SK-N-SH (cell line): ENCODE data around the gene CABP1. TPM values are rescaled to one million over a fixed set of nuclear protein-coding genes. Genes with fewer than 3 reads are reported as not detected.

Experiments used
- CTCF ChIA-PET: fragments of 300-600, 350-600 bp; formaldehyde crosslinking; extraction: SDS; loops from one replicate; lab custom pipeline; 2021; lab: Yijun Ruan, JAX
- POLR2A ChIA-PET: fragments of 350-600 bp; sonication (Branson Sonifier 250); formaldehyde crosslinking; extraction: SDS; loops from one replicate; lab custom pipeline; 2020; ENCODE audit warnings: antibody characterized with exemption, inconsistent platforms; lab: Yijun Ruan, JAX
- DNase-seq: peaks from one replicate; pipeline ENCODE4 v3.0.0; 2012
- H2AFZ ChIP-seq: fragments of 200-600 bp; sonication (generic); 2 replicates; pipeline ENCODE4 v1.8.1; 2016; ENCODE audit warnings: antibody characterized with exemption, mild to moderate bottlenecking, low read depth
- H3F3A ChIP-seq: fragments of 200-600 bp; sonication (generic); replicated peaks from 2 replicates; pipeline ENCODE3; 2016; ENCODE audit warnings: antibody characterized with exemption, mild to moderate bottlenecking; ENCODE audit not compliant: insufficient read depth
- H3K27ac ChIP-seq, 2 experiments: fragments of 200-500 bp in 1 of 2; fragments of 200-600 bp in 1 of 2; sonication (Bioruptor generic) in 1 of 2; sonication (generic), shearing (Covaris generic) in 1 of 2; 2 replicates each; pipeline versions ENCODE4 v1.5.1 to v1.6.1; 2014 to 2016; ENCODE audit warnings: low read depth in 2 of 2, inconsistent platforms in 1 of 2, low read length in 1 of 2, mild to moderate bottlenecking in 1 of 2, mixed read lengths in 1 of 2
- H3K27me3 ChIP-seq: fragments of 200-600 bp; sonication (generic), shearing (Covaris generic); 2 replicates; pipeline ENCODE4 v1.6.1; 2016; ENCODE audit warnings: mixed run types; ENCODE audit not compliant: insufficient read depth
- H3K36me3 ChIP-seq, 2 experiments: fragments of 200-500 bp in 1 of 2; fragments of 200-600 bp in 1 of 2; sonication (Bioruptor generic) in 1 of 2; sonication (generic) in 1 of 2; replicated peaks in 1 of 2; 2 replicates each; pipeline versions ENCODE3 to v1.5.1; 2014 to 2016; ENCODE audit warnings: low read length in 1 of 2, mild to moderate bottlenecking in 1 of 2; ENCODE audit not compliant: insufficient read depth in 2 of 2, control insufficient read depth in 1 of 2
- H3K4me1 ChIP-seq, 2 experiments: fragments of 200-500 bp in 1 of 2; fragments of 200-600 bp in 1 of 2; sonication (Bioruptor generic) in 1 of 2; sonication (generic), shearing (Covaris generic) in 1 of 2; 2 replicates each; pipeline versions ENCODE4 v1.5.1 to v1.6.1; 2014 to 2016; ENCODE audit warnings: low read depth in 1 of 2, low read length in 1 of 2, mixed run types in 1 of 2; ENCODE audit not compliant: insufficient read depth in 2 of 2, control insufficient read depth in 1 of 2
- H3K4me2 ChIP-seq: fragments of 200-600 bp; sonication (generic), shearing (Covaris generic); 2 replicates; pipeline ENCODE4 v1.6.1; 2017; ENCODE audit warnings: mixed run types
- H3K4me3 ChIP-seq, 2 experiments: fragments of 200-500 bp in 1 of 2; fragments of 200-600 bp in 1 of 2; sonication (Bioruptor generic) in 1 of 2; sonication (generic), shearing (Covaris generic) in 1 of 2; 2 replicates each; pipeline versions ENCODE4 v1.5.1 to v1.8.1; 2014 to 2016; ENCODE audit warnings: low read depth in 2 of 2, inconsistent platforms in 1 of 2, low read length in 1 of 2, mild to moderate bottlenecking in 1 of 2, mixed read lengths in 1 of 2, moderate library complexity in 1 of 2
- H3K79me2 ChIP-seq: fragments of 200-600 bp; sonication (generic); 2 replicates; pipeline ENCODE4 v1.8.1; 2017; ENCODE audit warnings: mild to moderate bottlenecking; ENCODE audit not compliant: insufficient read depth
- H3K9ac ChIP-seq: fragments of 200-600 bp; sonication (generic); 2 replicates; pipeline ENCODE4 v1.6.1; 2017; ENCODE audit warnings: mixed run types
- H3K9me2 ChIP-seq: fragments of 200-600 bp; sonication (generic); 2 replicates; pipeline ENCODE4 v1.6.1; 2017; ENCODE audit warnings: mixed run types
- H3K9me3 ChIP-seq: fragments of 200-600 bp; sonication (generic); 2 replicates; pipeline ENCODE4 v1.6.1; 2017; ENCODE audit warnings: mixed run types, mild to moderate bottlenecking, moderate library complexity
- H4K20me1 ChIP-seq: fragments of 200-600 bp; sonication (generic); 2 replicates; pipeline ENCODE4 v1.6.1; 2017; ENCODE audit warnings: mild to moderate bottlenecking, mixed run types; ENCODE audit not compliant: insufficient read depth
- CHD2 ChIP-seq: fragments of 150-350 bp; IDR thresholded peaks from 2 replicates; pipeline ENCODE4 v1.6.1; 2018; ENCODE audit warnings: low read length; ENCODE audit not compliant: partially characterized antibody
- ELF1 ChIP-seq: IDR thresholded peaks from 2 replicates; pipeline ENCODE4 v1.4.0; 2012
- EP300 ChIP-seq, 2 experiments: IDR thresholded peaks; 2 replicates each; pipeline versions ENCODE4 v1.4.0 to v1.6.1; 2012; ENCODE audit warnings: borderline replicate concordance in 1 of 2, low read depth in 1 of 2, low read length in 1 of 2
- EZH2phosphoT487 ChIP-seq: fragments of 200-600 bp; sonication (generic); IDR thresholded peaks from 2 replicates; pipeline ENCODE4 v1.6.1; 2017; ENCODE audit warnings: low read depth, mixed run types, mild to moderate bottlenecking, antibody characterized with exemption, moderate library complexity, borderline replicate concordance
- FOXM1 ChIP-seq: IDR thresholded peaks from 2 replicates; pipeline ENCODE4 v1.4.0; 2012; ENCODE audit warnings: low read depth, mild to moderate bottlenecking
- GABPA ChIP-seq: IDR thresholded peaks from 2 replicates; pipeline ENCODE4 v1.4.0; 2012; ENCODE audit warnings: low read depth, mild to moderate bottlenecking
- JUND ChIP-seq: IDR thresholded peaks from 2 replicates; pipeline ENCODE4 v1.4.0; 2012
- MEF2A ChIP-seq: IDR thresholded peaks from 2 replicates; pipeline ENCODE4 v1.4.0; 2012; ENCODE audit warnings: low read depth, borderline replicate concordance
- MXI1 ChIP-seq: IDR thresholded peaks from 2 replicates; pipeline ENCODE4 v1.6.1; 2012; ENCODE audit warnings: mild to moderate bottlenecking, low read depth, low read length, improper control_type of control experiment
- NRF1 ChIP-seq: IDR thresholded peaks from 2 replicates; pipeline ENCODE4 v1.6.1; 2012; ENCODE audit warnings: low read depth, mild to moderate bottlenecking, low read length
- POLR2AphosphoS5 ChIP-seq: IDR thresholded peaks from 2 replicates; pipeline ENCODE4 v1.6.1; 2012; ENCODE audit warnings: low read depth, low read length
- RFX5 ChIP-seq: IDR thresholded peaks from 2 replicates; pipeline ENCODE4 v1.6.1; 2012; ENCODE audit warnings: mild to moderate bottlenecking, improper control_type of control experiment, low read length
- SIN3A ChIP-seq: IDR thresholded peaks from 2 replicates; pipeline ENCODE4 v1.6.1; 2012; ENCODE audit warnings: low read depth, mild to moderate bottlenecking, low read length, moderate library complexity, borderline replicate concordance
- SMC3 ChIP-seq: IDR thresholded peaks from 2 replicates; pipeline ENCODE4 v1.6.1; 2012; ENCODE audit warnings: low read depth, low read length, improper control_type of control experiment
- TCF12 ChIP-seq: IDR thresholded peaks from 2 replicates; pipeline ENCODE4 v1.4.0; 2012
- YY1 ChIP-seq: IDR thresholded peaks from 2 replicates; pipeline ENCODE4 v1.4.0; 2012; ENCODE audit warnings: low read depth, mild to moderate bottlenecking
- WGBS: methylation state at CpG from one replicate; pipeline ENCODE4 v1.1.6; 2017; ENCODE audit warnings: low lambda C conversion rate; 5-methylcytosine and 5-hydroxymethylcytosine counted together
- polyA plus RNA-seq, 3 experiments: library from polyadenylated mRNA; depleted of rRNA; stranded (reverse); fragments of >200 nt; gene quantifications; 2 replicates each; pipeline ENCODE4 v1.2.3, GENCODE V29; 2012
- TF ChIP-seq, protein P1 (sequence below): fragments of 200-600 bp; sonication (generic); IDR thresholded peaks from 2 replicates; pipeline ENCODE4 v1.6.1; 2017; ENCODE audit warnings: antibody characterized with exemption, mild to moderate bottlenecking, moderate library complexity
- TF ChIP-seq, protein P2 (sequence below): fragments of 150-350 bp; IDR thresholded peaks from 2 replicates; pipeline ENCODE4 v1.6.1; 2017; ENCODE audit warnings: antibody characterized with exemption, low read length, low read depth, borderline replicate concordance
- TF ChIP-seq, protein P3 (sequence below): IDR thresholded peaks from 2 replicates; pipeline ENCODE4; 2012
- TF ChIP-seq, protein P4 (sequence below): IDR thresholded peaks from 2 replicates; pipeline ENCODE4 v1.4.0; 2012; ENCODE audit warnings: low read depth, borderline replicate concordance
- TF ChIP-seq, protein P5 (sequence below): IDR thresholded peaks from 2 replicates; pipeline ENCODE4 v1.4.0; 2012; ENCODE audit warnings: low read depth
- TF ChIP-seq, protein P6 (sequence below): fragments of 150-350 bp; IDR thresholded peaks from 2 replicates; pipeline ENCODE4 v1.6.1; 2016; ENCODE audit warnings: mild to moderate bottlenecking, low read depth, low read length
- TF ChIP-seq, protein P7 (sequence below): IDR thresholded peaks from 2 replicates; pipeline ENCODE4 v1.4.0; 2012; ENCODE audit warnings: low read depth, borderline replicate concordance

CABP1 gene
- polyA plus RNA-seq, 1 of the 3 experiments (the other 2 are of a cell fraction), result 0.08 TPM

DNA sequence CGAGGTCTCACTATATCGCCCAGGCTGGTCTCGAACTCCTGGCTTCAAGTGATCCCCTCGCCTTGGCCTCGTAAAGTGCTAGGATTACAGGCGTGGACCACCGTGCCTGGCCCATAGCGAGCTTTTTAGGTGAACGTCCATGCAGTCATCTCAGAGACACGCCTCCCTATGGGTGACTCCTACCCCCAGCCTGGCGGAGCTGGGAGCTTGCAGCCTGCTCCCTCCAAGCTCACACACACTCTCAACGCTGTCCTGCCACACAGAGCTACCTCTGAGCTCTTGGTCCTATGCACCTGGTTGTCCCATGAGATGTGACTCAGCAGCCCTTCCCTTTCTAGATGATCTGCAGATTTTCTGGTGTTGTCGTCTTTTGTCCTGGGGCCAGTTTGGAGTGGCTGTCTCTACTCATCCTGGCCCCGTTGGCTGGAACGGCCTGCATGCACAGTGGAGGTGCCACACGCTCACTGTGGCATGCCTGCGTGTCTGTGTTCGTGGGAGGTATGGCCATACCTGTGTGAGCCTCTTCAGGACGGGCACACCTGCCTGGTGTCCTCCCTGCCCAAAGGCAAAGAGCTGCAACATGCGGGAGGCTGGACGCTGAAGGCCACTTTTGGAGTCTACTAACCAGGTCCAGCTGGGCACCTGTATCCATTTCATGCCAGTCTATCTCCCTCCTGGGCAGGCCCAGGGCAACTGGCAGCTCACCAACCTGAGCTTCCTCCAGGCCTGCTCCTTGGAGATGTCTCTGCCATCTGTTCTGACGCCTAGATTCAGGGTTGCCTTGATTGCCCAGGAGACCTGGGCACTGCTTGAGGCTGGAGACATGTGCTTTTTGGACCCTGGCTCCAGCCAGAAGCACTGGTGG is 18.1 kb downstream of the CABP1 start (continued):
- TF ChIP-seq EP300 (IDR thresholded peaks at IDR 0.05; ENCODE audit: borderline replicate concordance in 1 of 2, low read depth in 1 of 2, low read length in 1 of 2) (no peak), TCF12 (no peak), EZH2phosphoT487 (no peak), NRF1 (no peak), ELF1 (no peak)
- TF ChIP-seq, protein P1, sequence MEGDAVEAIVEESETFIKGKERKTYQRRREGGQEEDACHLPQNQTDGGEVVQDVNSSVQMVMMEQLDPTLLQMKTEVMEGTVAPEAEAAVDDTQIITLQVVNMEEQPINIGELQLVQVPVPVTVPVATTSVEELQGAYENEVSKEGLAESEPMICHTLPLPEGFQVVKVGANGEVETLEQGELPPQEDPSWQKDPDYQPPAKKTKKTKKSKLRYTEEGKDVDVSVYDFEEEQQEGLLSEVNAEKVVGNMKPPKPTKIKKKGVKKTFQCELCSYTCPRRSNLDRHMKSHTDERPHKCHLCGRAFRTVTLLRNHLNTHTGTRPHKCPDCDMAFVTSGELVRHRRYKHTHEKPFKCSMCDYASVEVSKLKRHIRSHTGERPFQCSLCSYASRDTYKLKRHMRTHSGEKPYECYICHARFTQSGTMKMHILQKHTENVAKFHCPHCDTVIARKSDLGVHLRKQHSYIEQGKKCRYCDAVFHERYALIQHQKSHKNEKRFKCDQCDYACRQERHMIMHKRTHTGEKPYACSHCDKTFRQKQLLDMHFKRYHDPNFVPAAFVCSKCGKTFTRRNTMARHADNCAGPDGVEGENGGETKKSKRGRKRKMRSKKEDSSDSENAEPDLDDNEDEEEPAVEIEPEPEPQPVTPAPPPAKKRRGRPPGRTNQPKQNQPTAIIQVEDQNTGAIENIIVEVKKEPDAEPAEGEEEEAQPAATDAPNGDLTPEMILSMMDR, result no peak
- TF ChIP-seq, protein P2, sequence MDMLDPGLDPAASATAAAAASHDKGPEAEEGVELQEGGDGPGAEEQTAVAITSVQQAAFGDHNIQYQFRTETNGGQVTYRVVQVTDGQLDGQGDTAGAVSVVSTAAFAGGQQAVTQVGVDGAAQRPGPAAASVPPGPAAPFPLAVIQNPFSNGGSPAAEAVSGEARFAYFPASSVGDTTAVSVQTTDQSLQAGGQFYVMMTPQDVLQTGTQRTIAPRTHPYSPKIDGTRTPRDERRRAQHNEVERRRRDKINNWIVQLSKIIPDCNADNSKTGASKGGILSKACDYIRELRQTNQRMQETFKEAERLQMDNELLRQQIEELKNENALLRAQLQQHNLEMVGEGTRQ, result no peak

DNA sequence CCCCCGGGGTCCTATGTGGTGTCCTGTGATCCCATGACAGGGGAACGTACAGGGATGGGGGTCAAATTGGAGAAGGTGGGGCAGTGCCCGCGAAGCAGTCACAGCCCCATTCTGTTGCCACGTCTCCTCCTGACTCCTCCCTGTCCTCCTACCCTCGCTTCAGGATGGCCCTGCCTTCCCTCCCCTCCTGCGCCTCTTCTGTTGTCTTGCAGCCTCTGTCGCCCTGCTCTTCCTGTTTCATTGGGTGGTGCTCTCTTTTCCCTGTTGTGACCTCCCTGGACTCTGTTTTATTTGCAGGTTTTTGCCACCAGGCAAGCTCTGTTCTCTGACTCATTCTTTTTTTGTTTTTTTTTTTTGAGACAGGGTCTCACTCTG is 18.7 kb downstream of the CABP1 start:
- H3K27me3 ChIP-seq, result peaks cover 5% of the 10 kb centered on the region; the same call in 1 of the 2 replicates
- no peaks in the 10 kb centered on the region for H3K9me2 ChIP-seq
- H3K9ac ChIP-seq, result no peak overlapping the region
- POLR2A ChIA-PET, result no interaction called here
- H3K9me3 ChIP-seq, result no peaks in the 10 kb centered on the region
- CTCF ChIA-PET, result interaction anchor here (6.5 kb wide), 1 partner anchor 11 kb away, joined by 49 read pairs; no protein-coding TSS in a partner anchor
- H3K4me3 ChIP-seq, result no peak overlapping the region
- no peaks in the 10 kb centered on the region for H4K20me1 ChIP-seq
- no peaks in the 10 kb centered on the region for H3F3A ChIP-seq
- H3K79me2 ChIP-seq, result no peaks in the 10 kb centered on the region
- DNase-seq, result no peak
- H3K4me1 ChIP-seq, result no peaks in the 10 kb centered on the region
- 73% methylated on average over 6 of the region's 8 CpGs for WGBS
- no peak overlapping the region for H3K4me2 ChIP-seq
- no peaks in the 10 kb centered on the region for H3K36me3 ChIP-seq
- H3K27ac ChIP-seq, result no peak overlapping the region
- H2AFZ ChIP-seq, result no peak overlapping the region
- TF ChIP-seq YY1, result no peak
- no peak for TF ChIP-seq GABPA
- no peak for TF ChIP-seq JUND
- TF ChIP-seq CHD2, result no peak
- no peak for TF ChIP-seq SIN3A
- TF ChIP-seq RFX5, result no peak
- TF ChIP-seq, protein P3, sequence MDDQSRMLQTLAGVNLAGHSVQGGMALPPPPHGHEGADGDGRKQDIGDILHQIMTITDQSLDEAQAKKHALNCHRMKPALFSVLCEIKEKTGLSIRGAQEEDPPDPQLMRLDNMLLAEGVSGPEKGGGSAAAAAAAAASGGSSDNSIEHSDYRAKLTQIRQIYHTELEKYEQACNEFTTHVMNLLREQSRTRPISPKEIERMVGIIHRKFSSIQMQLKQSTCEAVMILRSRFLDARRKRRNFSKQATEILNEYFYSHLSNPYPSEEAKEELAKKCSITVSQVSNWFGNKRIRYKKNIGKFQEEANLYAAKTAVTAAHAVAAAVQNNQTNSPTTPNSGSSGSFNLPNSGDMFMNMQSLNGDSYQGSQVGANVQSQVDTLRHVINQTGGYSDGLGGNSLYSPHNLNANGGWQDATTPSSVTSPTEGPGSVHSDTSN, result no peak
- TF ChIP-seq, protein P4, sequence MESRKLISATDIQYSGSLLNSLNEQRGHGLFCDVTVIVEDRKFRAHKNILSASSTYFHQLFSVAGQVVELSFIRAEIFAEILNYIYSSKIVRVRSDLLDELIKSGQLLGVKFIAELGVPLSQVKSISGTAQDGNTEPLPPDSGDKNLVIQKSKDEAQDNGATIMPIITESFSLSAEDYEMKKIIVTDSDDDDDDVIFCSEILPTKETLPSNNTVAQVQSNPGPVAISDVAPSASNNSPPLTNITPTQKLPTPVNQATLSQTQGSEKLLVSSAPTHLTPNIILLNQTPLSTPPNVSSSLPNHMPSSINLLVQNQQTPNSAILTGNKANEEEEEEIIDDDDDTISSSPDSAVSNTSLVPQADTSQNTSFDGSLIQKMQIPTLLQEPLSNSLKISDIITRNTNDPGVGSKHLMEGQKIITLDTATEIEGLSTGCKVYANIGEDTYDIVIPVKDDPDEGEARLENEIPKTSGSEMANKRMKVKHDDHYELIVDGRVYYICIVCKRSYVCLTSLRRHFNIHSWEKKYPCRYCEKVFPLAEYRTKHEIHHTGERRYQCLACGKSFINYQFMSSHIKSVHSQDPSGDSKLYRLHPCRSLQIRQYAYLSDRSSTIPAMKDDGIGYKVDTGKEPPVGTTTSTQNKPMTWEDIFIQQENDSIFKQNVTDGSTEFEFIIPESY, result no peak
- TF ChIP-seq, protein P5, sequence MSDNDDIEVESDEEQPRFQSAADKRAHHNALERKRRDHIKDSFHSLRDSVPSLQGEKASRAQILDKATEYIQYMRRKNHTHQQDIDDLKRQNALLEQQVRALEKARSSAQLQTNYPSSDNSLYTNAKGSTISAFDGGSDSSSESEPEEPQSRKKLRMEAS, result no peak
- TF ChIP-seq MXI1, result no peak
- TF ChIP-seq POLR2AphosphoS5, result no peak
- TF ChIP-seq SMC3, result no peak
- TF ChIP-seq, protein P6, sequence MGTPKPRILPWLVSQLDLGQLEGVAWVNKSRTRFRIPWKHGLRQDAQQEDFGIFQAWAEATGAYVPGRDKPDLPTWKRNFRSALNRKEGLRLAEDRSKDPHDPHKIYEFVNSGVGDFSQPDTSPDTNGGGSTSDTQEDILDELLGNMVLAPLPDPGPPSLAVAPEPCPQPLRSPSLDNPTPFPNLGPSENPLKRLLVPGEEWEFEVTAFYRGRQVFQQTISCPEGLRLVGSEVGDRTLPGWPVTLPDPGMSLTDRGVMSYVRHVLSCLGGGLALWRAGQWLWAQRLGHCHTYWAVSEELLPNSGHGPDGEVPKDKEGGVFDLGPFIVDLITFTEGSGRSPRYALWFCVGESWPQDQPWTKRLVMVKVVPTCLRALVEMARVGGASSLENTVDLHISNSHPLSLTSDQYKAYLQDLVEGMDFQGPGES, result no peak
- TF ChIP-seq, protein P7, sequence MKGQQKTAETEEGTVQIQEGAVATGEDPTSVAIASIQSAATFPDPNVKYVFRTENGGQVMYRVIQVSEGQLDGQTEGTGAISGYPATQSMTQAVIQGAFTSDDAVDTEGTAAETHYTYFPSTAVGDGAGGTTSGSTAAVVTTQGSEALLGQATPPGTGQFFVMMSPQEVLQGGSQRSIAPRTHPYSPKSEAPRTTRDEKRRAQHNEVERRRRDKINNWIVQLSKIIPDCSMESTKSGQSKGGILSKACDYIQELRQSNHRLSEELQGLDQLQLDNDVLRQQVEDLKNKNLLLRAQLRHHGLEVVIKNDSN, result no peak
- TF ChIP-seq FOXM1, result no peak
- TF ChIP-seq, protein P2, result no peak
- TF ChIP-seq MEF2A, result no peak
